PFSK-1 (cell line): ENCODE measurements around the gene CENPP.

ENCODE experiments used
- POLR2AphosphoS5 ChIP-seq: IDR thresholded peaks from 2 replicates; pipeline ENCODE4 v1.6.1; 2012; ENCODE audit warnings: low read depth, mild to moderate bottlenecking, control low read depth, low read length, moderate library complexity
- TAF1 ChIP-seq: IDR thresholded peaks from 2 replicates; pipeline ENCODE4 v1.6.1; 2012; ENCODE audit warnings: low read length, control low read depth, borderline replicate concordance; ENCODE audit not compliant: insufficient read depth
- TF ChIP-seq, protein P1 (sequence below), 2 experiments: IDR thresholded peaks; 2 replicates each; pipeline versions ENCODE4 v1.6.1 to v1.8.0; 2011 to 2012; ENCODE audit warnings: low read depth in 2 of 2, low read length in 2 of 2, control low read depth in 1 of 2, inconsistent platforms in 1 of 2, mild to moderate bottlenecking in 1 of 2, moderate library complexity in 1 of 2; ENCODE audit not compliant: insufficient read depth in 1 of 2

DNA sequence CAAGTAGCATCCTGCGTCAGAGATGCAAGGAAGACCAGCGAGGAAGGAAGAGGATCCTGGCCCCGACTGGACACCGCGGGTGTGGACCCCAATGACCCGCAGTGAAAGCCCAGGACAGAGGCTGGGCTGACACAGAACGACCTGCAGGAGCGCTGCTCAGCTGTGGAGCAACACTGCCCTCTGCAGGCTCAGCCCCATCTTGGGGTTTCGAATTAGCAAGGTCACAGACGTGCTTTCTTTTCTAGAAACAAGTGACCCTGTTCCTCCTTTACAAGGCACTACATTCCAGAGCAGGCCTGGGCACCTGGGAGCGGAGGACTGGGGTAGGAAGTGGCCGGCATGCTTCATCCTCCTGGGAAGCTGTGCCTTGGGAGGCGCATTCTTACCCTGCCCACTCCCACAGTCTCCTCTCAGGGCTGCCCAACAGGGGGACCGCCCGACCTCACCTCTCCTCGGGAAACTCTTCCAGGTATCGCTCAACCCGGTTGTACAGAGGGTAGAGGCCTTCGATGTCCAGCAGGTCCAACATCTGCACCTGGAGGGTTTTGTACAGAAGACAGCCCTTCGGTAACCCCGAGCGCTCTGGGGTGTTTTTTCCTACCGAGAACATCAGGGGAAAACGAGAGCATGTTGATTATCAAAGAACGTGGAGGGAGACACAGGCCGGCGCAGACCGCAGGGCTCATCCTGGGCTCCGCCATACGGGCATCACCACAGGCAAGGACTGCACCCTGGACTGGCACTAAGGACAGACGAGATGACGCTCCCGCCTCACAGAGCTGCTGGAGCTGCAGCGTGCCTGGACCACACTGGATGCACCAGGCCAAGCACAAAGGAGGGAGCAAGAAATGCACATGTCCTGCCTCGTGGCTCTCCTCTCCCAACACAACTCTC is 309.2 kb downstream of the CENPP start:
- TF ChIP-seq TAF1 (no peak), POLR2AphosphoS5 (no peak)
- TF ChIP-seq, protein P1, sequence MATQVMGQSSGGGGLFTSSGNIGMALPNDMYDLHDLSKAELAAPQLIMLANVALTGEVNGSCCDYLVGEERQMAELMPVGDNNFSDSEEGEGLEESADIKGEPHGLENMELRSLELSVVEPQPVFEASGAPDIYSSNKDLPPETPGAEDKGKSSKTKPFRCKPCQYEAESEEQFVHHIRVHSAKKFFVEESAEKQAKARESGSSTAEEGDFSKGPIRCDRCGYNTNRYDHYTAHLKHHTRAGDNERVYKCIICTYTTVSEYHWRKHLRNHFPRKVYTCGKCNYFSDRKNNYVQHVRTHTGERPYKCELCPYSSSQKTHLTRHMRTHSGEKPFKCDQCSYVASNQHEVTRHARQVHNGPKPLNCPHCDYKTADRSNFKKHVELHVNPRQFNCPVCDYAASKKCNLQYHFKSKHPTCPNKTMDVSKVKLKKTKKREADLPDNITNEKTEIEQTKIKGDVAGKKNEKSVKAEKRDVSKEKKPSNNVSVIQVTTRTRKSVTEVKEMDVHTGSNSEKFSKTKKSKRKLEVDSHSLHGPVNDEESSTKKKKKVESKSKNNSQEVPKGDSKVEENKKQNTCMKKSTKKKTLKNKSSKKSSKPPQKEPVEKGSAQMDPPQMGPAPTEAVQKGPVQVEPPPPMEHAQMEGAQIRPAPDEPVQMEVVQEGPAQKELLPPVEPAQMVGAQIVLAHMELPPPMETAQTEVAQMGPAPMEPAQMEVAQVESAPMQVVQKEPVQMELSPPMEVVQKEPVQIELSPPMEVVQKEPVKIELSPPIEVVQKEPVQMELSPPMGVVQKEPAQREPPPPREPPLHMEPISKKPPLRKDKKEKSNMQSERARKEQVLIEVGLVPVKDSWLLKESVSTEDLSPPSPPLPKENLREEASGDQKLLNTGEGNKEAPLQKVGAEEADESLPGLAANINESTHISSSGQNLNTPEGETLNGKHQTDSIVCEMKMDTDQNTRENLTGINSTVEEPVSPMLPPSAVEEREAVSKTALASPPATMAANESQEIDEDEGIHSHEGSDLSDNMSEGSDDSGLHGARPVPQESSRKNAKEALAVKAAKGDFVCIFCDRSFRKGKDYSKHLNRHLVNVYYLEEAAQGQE (IDR thresholded peaks at IDR 0.05; ENCODE audit: insufficient read depth in 1 of 2, low read depth in 2 of 2, low read length in 2 of 2) = no peak
